IMR-90 (cell line): ENCODE measurements around the gene CCR5AS.
"Not testable (repeated sequence)": the region's sequence is repeated elsewhere in the genome, so short reads cannot be mapped to it uniquely, and the experiment has no call there.

Source experiments
- ATAC-seq: fragments of 200-7000 bp; cut with Tn5 transposase; 2 replicates; pipeline ENCODE4 v1.9.1; 2020; ENCODE audit warnings: low read depth, mild to moderate bottlenecking, moderate library complexity
- BruUV-seq: library from RNA; stranded (reverse); fragments of 400-500 nt; replicated peaks from 2 replicates; lab custom pipeline; 2021; lab: Mats Ljungman, UMichigan
- CTCF ChIA-PET: fragments of 300-600 bp; formaldehyde crosslinking; extraction: SDS; loops from one replicate; lab custom pipeline; 2021; ENCODE audit warnings: antibody characterized with exemption; lab: Yijun Ruan, JAX
- POLR2A ChIA-PET: fragments of 300-600 bp; sonication (Branson Sonifier 250); formaldehyde crosslinking; loops from one replicate; lab custom pipeline; 2022; ENCODE audit warnings: antibody characterized with exemption; ENCODE audit not compliant: unreplicated experiment; lab: Charles Lee
- DNase-seq: peaks from one replicate; pipeline ENCODE4 v3.0.0; 2013
- H2AFZ ChIP-seq: replicated peaks from 2 replicates; pipeline ENCODE3; 2013; ENCODE audit warnings: low read length, mild to moderate bottlenecking; ENCODE audit not compliant: poor library complexity
- H2AK5ac ChIP-seq: 2 replicates; pipeline ENCODE4 v1.6.1; 2013; ENCODE audit warnings: low read depth, low read length, inconsistent platforms
- H2AK9ac ChIP-seq: replicated peaks from 2 replicates; pipeline ENCODE3; 2013; ENCODE audit warnings: mild to moderate bottlenecking, low read depth, low read length, moderate library complexity; ENCODE audit not compliant: poor library complexity
- H2BK120ac ChIP-seq: 2 replicates; pipeline ENCODE4 v1.6.1; 2013; ENCODE audit warnings: low read depth, low read length, inconsistent platforms
- H2BK15ac ChIP-seq: 3 replicates; pipeline ENCODE4 v1.6.1; 2013; ENCODE audit warnings: low read depth, low read length, inconsistent platforms
- H2BK20ac ChIP-seq: 2 replicates; pipeline ENCODE4 v1.6.1; 2013; ENCODE audit warnings: low read depth, mild to moderate bottlenecking, inconsistent platforms, low read length, moderate library complexity
- H2BK5ac ChIP-seq: 2 replicates; pipeline ENCODE4 v1.6.1; 2013; ENCODE audit warnings: mild to moderate bottlenecking, low read depth, low read length, inconsistent platforms; ENCODE audit not compliant: poor library complexity, severe bottlenecking
- H3K14ac ChIP-seq: replicated peaks from 2 replicates; pipeline ENCODE4 v1.6.1; 2013; ENCODE audit warnings: low read depth, low read length, inconsistent platforms
- H3K18ac ChIP-seq: 2 replicates; pipeline ENCODE4 v1.6.1; 2013; ENCODE audit warnings: low read depth, low read length, control low read depth
- H3K23ac ChIP-seq: 2 replicates; pipeline ENCODE4 v1.6.1; 2013; ENCODE audit warnings: low read depth, low read length, inconsistent platforms
- H3K27ac ChIP-seq: 2 replicates; pipeline ENCODE4 v1.5.1; 2013; ENCODE audit warnings: mild to moderate bottlenecking, control low read depth, low read length; ENCODE audit not compliant: insufficient read depth
- H3K27me3 ChIP-seq: 2 replicates; pipeline ENCODE4 v1.6.1; 2013; ENCODE audit warnings: low read length; ENCODE audit not compliant: control insufficient read depth, insufficient read depth
- H3K36me3 ChIP-seq: 2 replicates; pipeline ENCODE4 v1.6.1; 2013; ENCODE audit warnings: low read length, mixed read lengths; ENCODE audit not compliant: control insufficient read depth, insufficient read depth
- H3K4ac ChIP-seq: 2 replicates; pipeline ENCODE4 v1.6.1; 2013; ENCODE audit warnings: low read depth, low read length, inconsistent platforms
- H3K4me1 ChIP-seq: 2 replicates; pipeline ENCODE4 v1.6.1; 2013; ENCODE audit warnings: low read length, mixed read lengths; ENCODE audit not compliant: control insufficient read depth, insufficient read depth
- H3K4me2 ChIP-seq: 2 replicates; pipeline ENCODE4 v1.6.1; 2013; ENCODE audit warnings: low read depth, mild to moderate bottlenecking, control low read depth, low read length, moderate library complexity
- H3K4me3 ChIP-seq: 2 replicates; pipeline ENCODE4 v1.5.1; 2013; ENCODE audit warnings: low read depth, mild to moderate bottlenecking, control low read depth, low read length, moderate library complexity; ENCODE audit not compliant: insufficient read depth
- H3K56ac ChIP-seq: 2 replicates; pipeline ENCODE4 v1.6.1; 2013; ENCODE audit warnings: low read length, inconsistent platforms; ENCODE audit not compliant: insufficient read depth; ENCODE audit errors: extremely low read depth
- H3K79me1 ChIP-seq, 2 experiments: 2 replicates each; pipeline ENCODE4 v1.6.1; 2013; ENCODE audit warnings: low read length in 2 of 2, inconsistent platforms in 1 of 2, low read depth in 1 of 2
- H3K9ac ChIP-seq: 2 replicates; pipeline ENCODE4 v1.6.1; 2013; ENCODE audit warnings: low read depth, low read length, control low read depth
- H3K9me1 ChIP-seq: 2 replicates; pipeline ENCODE4 v1.6.1; 2013; ENCODE audit warnings: low read length, inconsistent platforms; ENCODE audit not compliant: insufficient read depth
- H3K9me3 ChIP-seq: 2 replicates; pipeline ENCODE4 v1.6.1; 2013; ENCODE audit warnings: low read length; ENCODE audit not compliant: control insufficient read depth, insufficient read depth
- H4K20me1 ChIP-seq: 2 replicates; pipeline ENCODE4 v1.6.1; 2013; ENCODE audit warnings: low read length, inconsistent platforms; ENCODE audit not compliant: insufficient read depth
- H4K5ac ChIP-seq: 2 replicates; pipeline ENCODE4 v1.6.1; 2013; ENCODE audit warnings: mild to moderate bottlenecking, low read depth, low read length, control low read depth
- H4K8ac ChIP-seq, 2 experiments: 2 replicates each; pipeline ENCODE4 v1.6.1; 2013; ENCODE audit warnings: low read depth in 2 of 2, low read length in 2 of 2, control low read depth in 1 of 2, inconsistent platforms in 1 of 2
- H4K91ac ChIP-seq: 2 replicates; pipeline ENCODE4 v1.6.1; 2013; ENCODE audit warnings: low read depth, low read length, inconsistent platforms; ENCODE audit not compliant: insufficient read depth
- WGBS, 2 experiments: methylation state at CpG; one replicate each; pipeline versions ENCODE4 v1.1.5 to v1.1.7; 2013; ENCODE audit warnings: missing lambda C conversion rate in 2 of 2; ENCODE audit not compliant: insufficient read length in 1 of 2; ENCODE audit errors: extremely low coverage in 2 of 2; 5-methylcytosine and 5-hydroxymethylcytosine counted together
- dilution Hi-C: fragments of 300-500 bp; cut with HindIII; formaldehyde crosslinking; loops from one replicate; pipeline ENCODE4 v1.14.3; 2018; ENCODE audit warnings: low sequenced_read_pairs; ENCODE audit not compliant: unreplicated experiment
- in situ Hi-C: fragments of 300-500 bp; cut with MboI; formaldehyde crosslinking; loops from 3 replicates; pipeline ENCODE4 v1.14.3; 2019; ENCODE audit warnings: low sequenced_read_pairs, inconsistent platforms, mixed read lengths
- intact Hi-C: fragments of 100-400 bp; cut with micrococcal nuclease; formaldehyde crosslinking; loops from 2 replicates; pipeline ENCODE4 v1.10.0; 2022

CCR5AS gene

GRCh38 chr3:46388847-46389246, 18.0 kb downstream of the CCR5AS start:
- H2BK120ac ChIP-seq, H2AK5ac ChIP-seq, CTCF ChIA-PET, H3K9ac ChIP-seq, H3K56ac ChIP-seq, BruUV-seq, H2BK5ac ChIP-seq, dilution Hi-C loops, H3K27ac ChIP-seq, H3K79me1 ChIP-seq, intact Hi-C loops, H3K14ac ChIP-seq, H4K5ac ChIP-seq, H2AFZ ChIP-seq, DNase-seq, H2AK9ac ChIP-seq, H3K18ac ChIP-seq, H3K36me3 ChIP-seq, H2BK20ac ChIP-seq, H3K4ac ChIP-seq, H3K4me3 ChIP-seq, H3K9me3 ChIP-seq, H3K4me1 ChIP-seq, in situ Hi-C loops, H3K4me2 ChIP-seq, H4K91ac ChIP-seq, POLR2A ChIA-PET, H4K8ac ChIP-seq, H2BK15ac ChIP-seq, H4K20me1 ChIP-seq, H3K9me1 ChIP-seq, H3K23ac ChIP-seq, ATAC-seq: not testable (repeated sequence)
- peaks cover 15% of the 10 kb centered on the region for H3K27me3 ChIP-seq
- WGBS, 2 experiments: 89% methylated on average over 4 of the region's 4 CpGs; no CpG with 5 or more reads in 1 of the 2 experiments
